ENCODE results near the gene PLCB4.

Gene PLCB4

DNA sequence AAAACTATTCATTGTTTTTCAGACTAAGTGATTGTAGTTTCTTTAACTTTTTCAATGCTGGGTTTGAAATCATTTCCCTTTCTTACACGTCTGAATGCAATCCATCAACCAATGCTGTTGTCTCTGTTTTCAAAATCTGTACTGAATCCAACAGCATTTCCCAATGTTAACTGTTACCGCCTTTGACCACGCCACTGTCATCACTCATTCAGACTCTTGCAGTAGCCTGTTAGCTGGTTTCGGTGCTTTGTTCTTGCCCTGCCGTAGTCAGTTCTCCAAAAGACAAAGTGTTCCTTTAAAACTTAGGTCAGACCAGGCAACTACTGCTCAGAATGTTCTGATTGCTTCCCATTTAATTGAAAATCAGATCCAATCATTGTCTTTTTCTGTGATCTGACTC is 131.3 kb downstream of the PLCB4 start:
- Histone ChIP-seq H3K36me3 (ENCODE audit: low read length) (no peaks in the 10 kb centered on the region), H4K20me1 (ENCODE audit: low read depth, low read length) (no peaks in the 10 kb centered on the region), H3K79me2 (ENCODE audit: insufficient read depth, low read length) (no peaks in the 10 kb centered on the region), H3K9me3 (ENCODE audit: insufficient read depth, low read length) (no peaks in the 10 kb centered on the region), H3F3A (ENCODE audit: insufficient read depth) (no peaks in the 10 kb centered on the region), H3K9ac (ENCODE audit: low read length) (no peak overlapping the region), H3K9me2 (replicated peaks; ENCODE audit: insufficient read depth, low read length) (no peaks in the 10 kb centered on the region), H3K4me2 (ENCODE audit: low read depth, low read length, poor library complexity, severe bottlenecking) (no peak overlapping the region), H3K4me3 (ENCODE audit: insufficient read depth, low read length, poor library complexity, severe bottlenecking) (no peak overlapping the region), H3K27ac (ENCODE audit: low read depth, low read length) (no peak overlapping the region), H2AFZ (ENCODE audit: low read depth, low read length, severe bottlenecking) (no peak overlapping the region), H3K27me3 (ENCODE audit: low read length) (no peaks in the 10 kb centered on the region)
- TF ChIP-seq, protein P1, sequence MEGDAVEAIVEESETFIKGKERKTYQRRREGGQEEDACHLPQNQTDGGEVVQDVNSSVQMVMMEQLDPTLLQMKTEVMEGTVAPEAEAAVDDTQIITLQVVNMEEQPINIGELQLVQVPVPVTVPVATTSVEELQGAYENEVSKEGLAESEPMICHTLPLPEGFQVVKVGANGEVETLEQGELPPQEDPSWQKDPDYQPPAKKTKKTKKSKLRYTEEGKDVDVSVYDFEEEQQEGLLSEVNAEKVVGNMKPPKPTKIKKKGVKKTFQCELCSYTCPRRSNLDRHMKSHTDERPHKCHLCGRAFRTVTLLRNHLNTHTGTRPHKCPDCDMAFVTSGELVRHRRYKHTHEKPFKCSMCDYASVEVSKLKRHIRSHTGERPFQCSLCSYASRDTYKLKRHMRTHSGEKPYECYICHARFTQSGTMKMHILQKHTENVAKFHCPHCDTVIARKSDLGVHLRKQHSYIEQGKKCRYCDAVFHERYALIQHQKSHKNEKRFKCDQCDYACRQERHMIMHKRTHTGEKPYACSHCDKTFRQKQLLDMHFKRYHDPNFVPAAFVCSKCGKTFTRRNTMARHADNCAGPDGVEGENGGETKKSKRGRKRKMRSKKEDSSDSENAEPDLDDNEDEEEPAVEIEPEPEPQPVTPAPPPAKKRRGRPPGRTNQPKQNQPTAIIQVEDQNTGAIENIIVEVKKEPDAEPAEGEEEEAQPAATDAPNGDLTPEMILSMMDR (IDR thresholded peaks at IDR 0.05; ENCODE audit: insufficient read depth, low read length, poor library complexity, severe bottlenecking), result no peak
- no peak for TF ChIP-seq EZH2phosphoT487 (conservative IDR thresholded peaks at IDR 0.05; ENCODE audit: low read length)

DNA sequence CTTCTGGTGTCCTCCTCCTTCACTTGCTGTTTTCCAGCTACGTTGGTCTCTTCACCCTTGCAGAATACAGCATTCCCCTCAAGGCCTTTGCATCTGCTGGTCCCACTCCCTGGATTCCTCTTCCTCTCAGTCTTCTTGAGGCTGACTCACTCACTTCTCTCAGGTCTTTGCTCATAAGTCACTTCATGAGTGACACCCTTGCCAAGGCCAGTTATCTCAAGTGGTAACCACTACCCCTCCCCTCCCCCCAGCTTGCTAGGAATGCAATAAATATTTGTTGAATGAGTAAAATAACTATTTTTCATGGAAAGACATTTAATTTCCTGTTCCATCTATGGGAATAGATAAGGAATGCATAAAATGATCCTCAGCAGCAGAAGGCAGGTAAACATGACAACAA is 131.7 kb downstream of the PLCB4 start:
- H2AFZ ChIP-seq (ENCODE audit: low read depth, low read length, severe bottlenecking), result no peak overlapping the region
- no peaks in the 10 kb centered on the region for H3K9me2 ChIP-seq (replicated peaks; ENCODE audit: insufficient read depth, low read length)
- no peaks in the 10 kb centered on the region for H3K9me3 ChIP-seq (ENCODE audit: insufficient read depth, low read length)
- no peak overlapping the region for H3K27ac ChIP-seq (ENCODE audit: low read depth, low read length)
- H3K27me3 ChIP-seq (ENCODE audit: low read length), result no peaks in the 10 kb centered on the region
- no peaks in the 10 kb centered on the region for H4K20me1 ChIP-seq (ENCODE audit: low read depth, low read length)
- H3K4me2 ChIP-seq (ENCODE audit: low read depth, low read length, poor library complexity, severe bottlenecking), result no peak overlapping the region
- no peak overlapping the region for H3K4me3 ChIP-seq (ENCODE audit: insufficient read depth, low read length, poor library complexity, severe bottlenecking)
- H3F3A ChIP-seq (ENCODE audit: insufficient read depth), result no peaks in the 10 kb centered on the region
- H3K9ac ChIP-seq (ENCODE audit: low read length), result no peak overlapping the region
- TF ChIP-seq EZH2phosphoT487 (conservative IDR thresholded peaks at IDR 0.05; ENCODE audit: low read length), result no peak
- TF ChIP-seq, protein P1 (IDR thresholded peaks at IDR 0.05; ENCODE audit: insufficient read depth, low read length, poor library complexity, severe bottlenecking), result no peak
- H3K36me3 ChIP-seq (ENCODE audit: low read length), result no peaks in the 10 kb centered on the region
- H3K79me2 ChIP-seq (ENCODE audit: insufficient read depth, low read length), result no peaks in the 10 kb centered on the region

DNA sequence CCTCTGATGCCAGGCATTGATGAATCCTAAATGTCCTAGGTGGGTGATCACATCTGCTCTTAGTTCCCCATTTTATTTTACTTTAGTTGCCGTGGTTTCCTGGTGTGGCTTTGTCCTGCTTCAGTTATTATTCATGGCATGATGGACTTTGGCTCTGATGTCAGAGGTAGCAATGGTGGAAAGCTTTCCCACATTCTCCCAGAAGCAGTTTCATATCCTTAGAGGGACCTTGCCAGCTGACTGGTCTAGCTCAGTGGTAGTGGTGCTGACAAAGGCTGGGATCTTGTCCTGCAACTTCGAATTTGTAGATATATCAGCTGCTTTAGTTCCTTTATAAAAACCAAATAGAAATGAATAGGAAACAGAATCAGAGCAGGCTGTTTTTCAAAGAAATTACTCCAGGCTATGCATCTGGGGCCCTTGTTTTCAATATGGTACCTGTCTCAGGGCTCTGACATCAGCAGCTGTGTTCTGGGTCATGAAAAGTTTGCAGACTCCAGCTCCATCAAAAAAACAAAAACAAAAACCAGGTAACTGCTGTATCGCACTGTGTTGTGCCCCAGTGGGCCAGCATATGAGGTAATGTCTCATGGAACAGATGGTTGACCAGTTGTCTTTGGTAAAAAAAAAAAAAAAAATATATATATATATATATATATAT is 133.7 kb downstream of the PLCB4 start:
- H3K27ac ChIP-seq (ENCODE audit: low read depth, low read length), result no peak overlapping the region
- no peaks in the 10 kb centered on the region for H3K9me3 ChIP-seq (ENCODE audit: insufficient read depth, low read length)
- no peak overlapping the region for H3K4me2 ChIP-seq (ENCODE audit: low read depth, low read length, poor library complexity, severe bottlenecking)
- H4K20me1 ChIP-seq (ENCODE audit: low read depth, low read length), result no peaks in the 10 kb centered on the region
- H3K9me2 ChIP-seq (replicated peaks; ENCODE audit: insufficient read depth, low read length), result no peaks in the 10 kb centered on the region
- no peak overlapping the region for H3K9ac ChIP-seq (ENCODE audit: low read length)
- no peaks in the 10 kb centered on the region for H3K36me3 ChIP-seq (ENCODE audit: low read length)
- no peak overlapping the region for H2AFZ ChIP-seq (ENCODE audit: low read depth, low read length, severe bottlenecking)
- TF ChIP-seq, protein P1 (IDR thresholded peaks at IDR 0.05; ENCODE audit: insufficient read depth, low read length, poor library complexity, severe bottlenecking), result no peak
- TF ChIP-seq EZH2phosphoT487 (conservative IDR thresholded peaks at IDR 0.05; ENCODE audit: low read length), result no peak
- no peaks in the 10 kb centered on the region for H3F3A ChIP-seq (ENCODE audit: insufficient read depth)
- H3K27me3 ChIP-seq (ENCODE audit: low read length), result no peaks in the 10 kb centered on the region
- H3K79me2 ChIP-seq (ENCODE audit: insufficient read depth, low read length), result no peaks in the 10 kb centered on the region
- H3K4me3 ChIP-seq (ENCODE audit: insufficient read depth, low read length, poor library complexity, severe bottlenecking), result no peak overlapping the region

Measured in SU-DHL-6 (cell line).